ENCODE data around the gene TUNAR. TPM values are rescaled to one million over a fixed set of nuclear protein-coding genes. Genes with fewer than 3 reads are reported as not detected.

The TUNAR gene
- total and polyA plus RNA-seq, 12 donors, result 0.06 TPM; not detected in 11

- no peak for TF ChIP-seq CTCF (IDR thresholded peaks at IDR 0.05)
- TF ChIP-seq POLR2A (IDR thresholded peaks at IDR 0.05), result no peak
These were observed 35.0 kb upstream of the TUNAR start for GRCh38 chr14:95841668-95842067.

GRCh38 chr14:95849761-95850160 is 26.9 kb upstream of the TUNAR start:
- H3K9me3 ChIP-seq (replicated peaks in 1 of 3), result no peaks in the 10 kb centered on the region
- intact Hi-C loops (cut with DNase I), result no loop called here
- no peak overlapping the region for H3K27ac ChIP-seq
- no peak for TF ChIP-seq CTCF (IDR thresholded peaks at IDR 0.05)
- TF ChIP-seq POLR2A (IDR thresholded peaks at IDR 0.05), result no peak
- no peaks in the 10 kb centered on the region for H3K36me3 ChIP-seq (replicated peaks in 1 of 2)
- H3K4me3 ChIP-seq, result no peak overlapping the region
- peaks cover 3% of the 10 kb centered on the region for H3K27me3 ChIP-seq
- WGBS, 4 donors, result 55 to 70% (median 64%) methylated on average over 3 of the region's 3 CpGs
- no peaks in the 10 kb centered on the region for H3K4me1 ChIP-seq (replicated peaks in 1 of 2)
- DNase-seq, result no peak

More at GRCh38 chr14:95841668-95842067, 35.0 kb upstream of the TUNAR start:
- H3K27ac ChIP-seq, result no peak overlapping the region
- peaks cover 3% of the 10 kb centered on the region for H3K27me3 ChIP-seq
- no peak overlapping the region for H3K4me3 ChIP-seq
- 14 to 69% (median 62%) methylated on average over 1 of the region's 1 CpG for WGBS, 4 donors
- intact Hi-C loops (cut with DNase I), result no loop called here
- H3K9me3 ChIP-seq (replicated peaks in 1 of 3), result no peaks in the 10 kb centered on the region
- no peaks in the 10 kb centered on the region for H3K36me3 ChIP-seq (replicated peaks in 1 of 2)
- no peaks in the 10 kb centered on the region for H3K4me1 ChIP-seq (replicated peaks in 1 of 2)
- no peak for DNase-seq

GRCh38 chr14:95850429-95850828 is 26.2 kb upstream of the TUNAR start:
- no peak for DNase-seq
- TF ChIP-seq POLR2A (IDR thresholded peaks at IDR 0.05), result no peak
- no peak for TF ChIP-seq CTCF (IDR thresholded peaks at IDR 0.05)
- H3K9me3 ChIP-seq (replicated peaks in 1 of 3), result no peaks in the 10 kb centered on the region
- no peak overlapping the region for H3K4me3 ChIP-seq
- intact Hi-C loops (cut with DNase I), result no loop called here
- peaks cover 3% of the 10 kb centered on the region for H3K27me3 ChIP-seq
- WGBS, 4 donors, result 74 to 75% (median 75%) methylated on average over 4 of the region's 4 CpGs
- no peak overlapping the region for H3K27ac ChIP-seq
- H3K4me1 ChIP-seq (replicated peaks in 1 of 2), result no peaks in the 10 kb centered on the region
- no peaks in the 10 kb centered on the region for H3K36me3 ChIP-seq (replicated peaks in 1 of 2)

- Histone ChIP-seq H3K27me3 (no peaks in the 10 kb centered on the region), H3K27ac (no peak overlapping the region), H3K36me3 (replicated peaks in 1 of 2) (no peaks in the 10 kb centered on the region), H3K4me1 (replicated peaks in 1 of 2) (no peaks in the 10 kb centered on the region), H3K9me3 (replicated peaks in 1 of 3) (no peaks in the 10 kb centered on the region), H3K4me3 (no peak overlapping the region)
- intact Hi-C loops (cut with DNase I), result no loop called here
- TF ChIP-seq POLR2A (IDR thresholded peaks at IDR 0.05) (no peak), CTCF (IDR thresholded peaks at IDR 0.05) (no peak)
- 74 to 81% (median 79%) methylated on average over 4 of the region's 4 CpGs for WGBS, 4 donors
- DNase-seq, result no peak
These were observed 21.0 kb upstream of the TUNAR start for GRCh38 chr14:95855606-95856005.

Data from adrenal gland (tissue), 12 donors.